Renal cortical epithelial cell (primary cell): ENCODE data around the gene FHAD1. TPM values are rescaled to one million over a fixed set of nuclear protein-coding genes. Genes with fewer than 3 reads are reported as not detected.

Experiments
- DNase-seq: peaks from one replicate; pipeline ENCODE4 v3.0.0-alpha.2; 2011; ENCODE audit warnings: low read depth
- total RNA-seq: library from RNA; depleted of rRNA; stranded (reverse); fragments of >200 nt; gene quantifications from 2 replicates; pipeline ENCODE4 v1.2.3, GENCODE V29; 2014

The FHAD1 gene
- total RNA-seq, 1 donor from 2014 or later: 1.3 TPM

DNA sequence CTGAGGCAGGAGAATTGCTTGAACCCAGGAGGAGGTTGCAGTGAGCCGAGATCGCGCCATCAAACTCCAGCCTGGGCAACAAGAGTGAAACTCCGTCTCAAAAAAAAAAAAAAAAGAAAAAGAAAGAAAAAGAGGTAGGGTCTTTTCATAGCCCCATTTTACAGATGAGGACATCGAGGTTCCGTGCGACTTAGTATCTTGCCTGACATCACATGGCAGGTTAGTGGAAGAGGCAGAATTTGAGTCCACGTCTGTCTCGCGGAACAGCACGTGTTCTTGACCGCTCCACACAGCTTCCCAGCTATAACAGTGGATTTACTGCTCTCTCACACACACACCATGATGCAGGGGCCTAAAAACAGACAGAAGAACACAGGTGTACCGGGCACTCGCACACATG is 192.3 kb downstream of the FHAD1 start:
- DNase-seq: no peak

- no peak for DNase-seq
Measured at GRCh38 chr1:15440357-15440756, 193.3 kb downstream of the FHAD1 start.

DNA sequence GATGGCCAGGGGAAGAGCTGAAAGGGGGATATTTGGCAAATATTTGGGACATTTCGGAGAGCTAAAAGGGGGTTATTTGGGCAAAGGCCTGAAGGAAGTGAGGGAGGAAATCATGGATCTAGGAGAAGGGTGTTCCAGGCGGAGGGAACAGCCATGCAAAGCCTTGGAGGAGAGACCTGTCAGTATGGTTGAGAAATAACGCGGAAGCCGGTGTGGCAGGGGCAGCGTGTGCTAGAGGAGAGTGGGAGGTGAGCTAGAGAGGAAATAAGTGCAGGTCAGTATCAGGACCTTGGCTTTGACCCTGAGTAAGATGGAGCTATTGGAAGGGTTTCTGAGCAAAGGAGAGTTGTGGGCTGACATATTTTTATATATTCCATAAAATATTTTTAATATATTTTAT is 194.2 kb downstream of the FHAD1 start:
- DNase-seq: no peak

GRCh38 chr1:15442119-15442518 is 195.1 kb downstream of the FHAD1 start:
- no peak for DNase-seq

GRCh38 chr1:15442759-15443158 is 195.7 kb downstream of the FHAD1 start:
- no peak for DNase-seq

GRCh38 chr1:15443281-15443680 is 196.3 kb downstream of the FHAD1 start:
- DNase-seq: no peak

DNA sequence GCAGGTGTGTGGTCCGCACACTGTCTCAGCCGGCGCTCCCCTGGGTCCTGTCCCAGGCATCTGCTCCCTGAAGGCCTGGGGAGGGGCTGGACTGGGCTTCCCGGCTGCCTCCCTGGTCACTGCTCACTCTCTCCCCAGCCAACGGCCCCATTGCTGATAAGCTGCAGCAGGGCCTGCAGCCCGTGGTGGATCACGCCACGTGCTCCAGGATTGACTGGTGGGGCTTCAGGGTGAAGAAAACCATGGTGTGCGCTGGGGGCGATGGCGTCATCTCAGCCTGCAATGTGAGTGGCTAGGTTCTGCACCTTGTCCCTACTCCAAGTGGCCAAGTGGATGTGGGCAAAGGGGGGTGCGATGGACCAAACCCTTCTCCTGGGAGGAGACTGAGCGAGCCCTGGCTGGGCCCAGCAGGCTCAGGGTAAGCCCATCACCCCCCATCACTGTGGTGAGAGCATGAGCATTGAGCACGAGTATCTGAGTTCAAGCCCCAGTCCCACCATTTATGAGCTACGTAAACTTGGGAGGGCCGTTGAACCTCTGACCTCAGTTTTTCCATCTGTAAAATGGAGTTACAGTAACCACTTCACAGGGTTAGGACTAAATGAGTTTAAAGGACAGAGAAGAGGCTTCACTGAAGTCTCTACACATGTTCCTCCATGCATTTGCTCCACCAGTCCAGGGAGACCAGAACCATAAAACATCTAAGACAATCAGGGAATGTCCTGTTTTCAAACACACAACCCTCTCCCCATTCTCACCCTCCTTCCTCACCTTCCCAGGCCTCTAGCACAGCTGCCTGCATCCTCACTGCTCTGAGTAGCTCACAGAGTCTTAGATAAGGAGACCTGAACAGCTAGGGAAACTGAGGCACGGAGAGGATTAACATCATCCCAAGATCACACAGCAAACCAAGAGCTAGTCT is 197.7 kb downstream of the FHAD1 start:
- DNase-seq: no peak

- no peak for DNase-seq
Measured at GRCh38 chr1:15445390-15446122, 198.5 kb downstream of the FHAD1 start.

DNA sequence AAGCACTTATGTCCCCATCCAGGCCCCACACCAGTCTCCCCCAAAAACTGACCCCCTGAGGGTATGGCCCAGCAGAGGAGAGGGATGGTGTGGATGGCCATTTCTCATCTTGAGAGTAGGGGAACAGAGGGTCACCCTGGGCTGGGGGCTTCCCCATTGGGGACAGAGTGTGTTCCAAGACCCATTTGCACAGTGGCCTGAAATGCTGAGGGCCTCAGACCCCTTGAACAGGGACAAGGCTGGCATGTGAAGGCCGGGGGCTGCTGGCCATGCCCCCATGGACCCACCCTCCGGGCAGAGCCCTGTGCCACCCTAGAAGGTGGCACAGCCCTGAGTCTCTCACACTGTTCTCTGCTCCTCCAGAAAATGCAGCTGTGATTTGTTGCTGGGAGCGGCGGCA is 199.2 kb downstream of the FHAD1 start:
- no peak for DNase-seq

Other genes starting within 250 kb of the FHAD1 start
- 37.4 and 55.9 TPM in 2 replicates for gene TMEM51, start 93.5 kb upstream of the FHAD1 start, total RNA-seq
- 27.8 and 77.3 TPM in 2 replicates for gene EFHD2, start 162.7 kb downstream of the FHAD1 start, total RNA-seq
- not detected in 2 replicates for gene CTRC, start 191.2 kb downstream of the FHAD1 start, total RNA-seq
- gene CELA2A, start 209.5 kb downstream of the FHAD1 start, total RNA-seq: not detected in 2 replicates
- gene CELA2B, start 228.9 kb downstream of the FHAD1 start, total RNA-seq: not detected in 2 replicates